KMS-11 (cell line): ENCODE results near the gene APRT.

Experiments used
- H2AFZ ChIP-seq: fragments of 200-600 bp; sonication (generic); 2 replicates; pipeline ENCODE4 v1.6.1; 2016; ENCODE audit warnings: antibody characterized with exemption, mixed run types, low read depth
- H3K27ac ChIP-seq: fragments of 200-600 bp; sonication (generic); 2 replicates; pipeline ENCODE4 v1.6.1; 2016; ENCODE audit warnings: mild to moderate bottlenecking, mixed run types
- H3K27me3 ChIP-seq: fragments of 200-600 bp; sonication (generic); 2 replicates; pipeline ENCODE4 v1.6.1; 2017; ENCODE audit warnings: mild to moderate bottlenecking, low read depth, mixed run types, moderate library complexity; ENCODE audit not compliant: insufficient read depth
- H3K36me3 ChIP-seq: fragments of 200-600 bp; sonication (generic); 2 replicates; pipeline ENCODE4 v1.6.1; 2017; ENCODE audit warnings: mild to moderate bottlenecking, mixed run types; ENCODE audit not compliant: insufficient read depth
- H3K4me1 ChIP-seq: fragments of 200-600 bp; sonication (generic); 2 replicates; pipeline ENCODE4 v1.6.1; 2016; ENCODE audit warnings: mild to moderate bottlenecking, low read depth, mixed run types; ENCODE audit not compliant: poor library complexity, severe bottlenecking
- H3K4me2 ChIP-seq: fragments of 200-600 bp; sonication (generic); 2 replicates; pipeline ENCODE4 v1.7.0; 2016; ENCODE audit warnings: mild to moderate bottlenecking, mixed run types
- H3K4me3 ChIP-seq: fragments of 200-600 bp; sonication (generic); IDR thresholded peaks from 2 replicates; pipeline ENCODE4 v1.6.1; 2017; ENCODE audit warnings: low read depth, low read length, mixed read lengths; ENCODE audit not compliant: insufficient read depth
- H3K79me2 ChIP-seq: fragments of 200-600 bp; sonication (generic); 2 replicates; pipeline ENCODE4 v1.6.1; 2016; ENCODE audit warnings: low read depth, mixed run types; ENCODE audit not compliant: insufficient read depth
- H3K9ac ChIP-seq: fragments of 200-600 bp; sonication (generic); 2 replicates; pipeline ENCODE4 v1.6.1; 2016; ENCODE audit warnings: mild to moderate bottlenecking, mixed run types
- H4K20me1 ChIP-seq: fragments of 200-600 bp; sonication (generic); 2 replicates; pipeline ENCODE4 v1.6.1; 2016; ENCODE audit warnings: mild to moderate bottlenecking, mixed run types; ENCODE audit not compliant: insufficient read depth
- TF ChIP-seq, protein P1 (sequence below): fragments of 200-600 bp; sonication (generic); conservative IDR thresholded peaks from 2 replicates; pipeline ENCODE4 v1.6.1; 2017; ENCODE audit warnings: low read depth, mild to moderate bottlenecking, antibody characterized with exemption, low read length, moderate library complexity, mixed read lengths

Gene APRT

DNA sequence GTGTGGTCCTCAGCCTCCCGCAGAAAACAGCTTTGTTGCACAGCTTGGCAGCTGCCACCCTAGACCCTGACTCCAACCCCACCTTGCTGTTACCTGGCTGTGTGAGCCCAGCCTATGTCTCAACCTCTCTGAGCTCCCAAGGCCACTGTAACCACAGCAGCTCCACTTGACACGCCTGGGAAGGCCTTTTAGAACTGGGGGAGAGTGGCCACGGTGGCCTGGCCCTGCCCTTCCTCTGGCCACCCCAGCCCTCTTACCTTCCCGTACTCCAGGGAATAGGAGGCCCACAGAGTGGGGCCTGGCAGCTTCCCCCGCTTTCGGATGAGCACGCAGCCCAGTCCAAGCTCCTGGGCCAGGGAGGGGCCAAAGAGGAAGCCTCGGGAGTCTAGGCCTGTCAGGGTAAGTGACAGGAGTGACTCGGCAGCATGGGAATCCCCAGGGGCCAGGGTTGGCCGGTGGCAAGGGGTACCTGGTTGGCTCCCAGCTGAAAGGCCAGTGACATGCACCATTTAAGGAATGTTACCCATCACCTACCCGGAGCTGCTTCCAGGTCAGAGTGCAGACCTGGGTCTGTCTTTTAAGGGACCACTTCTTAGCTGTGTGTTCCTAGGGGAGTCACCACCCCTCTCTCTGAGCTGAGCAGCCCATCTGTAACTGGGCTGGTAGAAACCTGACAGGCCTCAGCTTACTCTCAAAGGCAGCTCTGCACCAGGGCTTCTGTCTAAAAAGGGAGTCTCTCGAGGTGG is 1.4 kb downstream of the APRT start:
- Histone ChIP-seq H3K9ac (peak overlapping the region; percentile 96), H3K4me3 (no peak overlapping the region), H3K27me3 (no peaks in the 10 kb centered on the region), H3K4me2 (peak overlapping the region; percentile 94), H2AFZ (no peak overlapping the region), H3K27ac (peak overlapping the region; percentile 82), H3K36me3 (peaks cover 6% of the 10 kb centered on the region; the same call in 1 of the 2 replicates), H4K20me1 (no peaks in the 10 kb centered on the region), H3K4me1 (peaks cover 29% of the 10 kb centered on the region), H3K79me2 (peaks cover 42% of the 10 kb centered on the region)
- TF ChIP-seq, protein P1, sequence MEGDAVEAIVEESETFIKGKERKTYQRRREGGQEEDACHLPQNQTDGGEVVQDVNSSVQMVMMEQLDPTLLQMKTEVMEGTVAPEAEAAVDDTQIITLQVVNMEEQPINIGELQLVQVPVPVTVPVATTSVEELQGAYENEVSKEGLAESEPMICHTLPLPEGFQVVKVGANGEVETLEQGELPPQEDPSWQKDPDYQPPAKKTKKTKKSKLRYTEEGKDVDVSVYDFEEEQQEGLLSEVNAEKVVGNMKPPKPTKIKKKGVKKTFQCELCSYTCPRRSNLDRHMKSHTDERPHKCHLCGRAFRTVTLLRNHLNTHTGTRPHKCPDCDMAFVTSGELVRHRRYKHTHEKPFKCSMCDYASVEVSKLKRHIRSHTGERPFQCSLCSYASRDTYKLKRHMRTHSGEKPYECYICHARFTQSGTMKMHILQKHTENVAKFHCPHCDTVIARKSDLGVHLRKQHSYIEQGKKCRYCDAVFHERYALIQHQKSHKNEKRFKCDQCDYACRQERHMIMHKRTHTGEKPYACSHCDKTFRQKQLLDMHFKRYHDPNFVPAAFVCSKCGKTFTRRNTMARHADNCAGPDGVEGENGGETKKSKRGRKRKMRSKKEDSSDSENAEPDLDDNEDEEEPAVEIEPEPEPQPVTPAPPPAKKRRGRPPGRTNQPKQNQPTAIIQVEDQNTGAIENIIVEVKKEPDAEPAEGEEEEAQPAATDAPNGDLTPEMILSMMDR, result no peak

DNA sequence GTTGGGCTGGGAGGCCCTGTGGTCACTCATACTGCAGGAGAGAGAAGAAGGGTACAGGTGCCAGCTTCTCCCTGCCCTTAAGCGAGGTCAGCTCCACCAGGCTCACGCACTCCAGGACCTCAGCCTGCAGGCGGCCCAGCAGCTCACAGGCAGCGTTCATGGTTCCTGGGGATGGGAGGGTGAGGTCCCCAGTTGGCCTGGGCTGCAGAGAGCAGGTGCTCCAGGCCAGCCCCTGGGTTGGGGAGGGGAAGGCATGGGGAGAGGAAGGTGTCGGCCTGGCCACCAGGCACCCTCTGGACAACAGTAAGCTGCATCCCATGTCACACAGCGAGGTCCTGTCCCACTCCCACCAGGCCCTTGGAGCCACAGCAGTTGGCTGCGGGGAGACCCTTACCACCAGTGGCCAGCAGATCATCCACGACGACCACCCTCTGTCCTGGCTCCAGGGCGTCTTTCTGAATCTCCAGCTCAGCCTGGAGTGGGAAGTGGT is 2.0 kb downstream of the APRT start:
- Histone ChIP-seq H2AFZ (no peak overlapping the region), H3K27me3 (no peaks in the 10 kb centered on the region), H3K4me2 (peak overlapping the region; percentile 94), H3K27ac (peak overlapping the region; percentile 82), H3K9ac (peak overlapping the region; percentile 96; the same call in 1 of the 2 replicates), H3K36me3 (peaks cover 6% of the 10 kb centered on the region; the same call in 1 of the 2 replicates), H3K4me1 (peaks cover 35% of the 10 kb centered on the region), H4K20me1 (no peaks in the 10 kb centered on the region; the same call in 1 of the 2 replicates), H3K79me2 (peaks cover 48% of the 10 kb centered on the region), H3K4me3 (no peak overlapping the region)
- TF ChIP-seq, protein P1, result no peak

GRCh38 chr16:88809068-88809675 is 2.6 kb downstream of the APRT start:
- H3K79me2 ChIP-seq, result peaks cover 54% of the 10 kb centered on the region
- peaks cover 37% of the 10 kb centered on the region for H3K4me1 ChIP-seq
- H2AFZ ChIP-seq, result no peak overlapping the region

More at GRCh38 chr16:88809068-88809675, 2.6 kb downstream of the APRT start:
- TF ChIP-seq, protein P1, result no peak
- Histone ChIP-seq H3K27ac (peak overlapping the region; percentile 82; the same call in 1 of the 2 replicates), H3K4me3 (no peak overlapping the region), H4K20me1 (no peaks in the 10 kb centered on the region; the same call in 1 of the 2 replicates), H3K4me2 (peak overlapping the region; percentile 94), H3K36me3 (peaks cover 6% of the 10 kb centered on the region; the same call in 1 of the 2 replicates), H3K9ac (peak overlapping the region; percentile 96; the same call in 1 of the 2 replicates), H3K27me3 (no peaks in the 10 kb centered on the region)
